Adrenal gland (tissue), 5 donors: ENCODE data around the gene SOX10.

Source experiments
- POLR2A ChIP-seq, 2 donors: fragments of 450-650 bp; IDR thresholded peaks; one replicate each; pipeline ENCODE4 v1.6.1; 2017; ENCODE audit warnings: antibody characterized with exemption in 2 of 2, mild to moderate bottlenecking in 2 of 2, moderate library complexity in 1 of 2
- TF ChIP-seq, protein P1 (sequence below), 6 experiments: fragments of 450-650 bp in 4 of 6; fragments of 200-600 bp in 2 of 6; sonication (generic) in 1 of 6; IDR thresholded peaks; 1 replicate in 5 of 6; 2 replicates in 1 of 6; pipeline versions ENCODE4 v1.5.1 to v1.8.0; 2016 to 2021; ENCODE audit warnings: antibody characterized with exemption in 6 of 6, mild to moderate bottlenecking in 2 of 6, moderate library complexity in 1 of 6
- donor health status: DM: no; HTN: no; CAD: no.

GRCh38 chr22:37929390-37929789, 55.0 kb downstream of the SOX10 start:
- no peak for TF ChIP-seq POLR2A (IDR thresholded peaks at IDR 0.05)
- TF ChIP-seq, protein P1, sequence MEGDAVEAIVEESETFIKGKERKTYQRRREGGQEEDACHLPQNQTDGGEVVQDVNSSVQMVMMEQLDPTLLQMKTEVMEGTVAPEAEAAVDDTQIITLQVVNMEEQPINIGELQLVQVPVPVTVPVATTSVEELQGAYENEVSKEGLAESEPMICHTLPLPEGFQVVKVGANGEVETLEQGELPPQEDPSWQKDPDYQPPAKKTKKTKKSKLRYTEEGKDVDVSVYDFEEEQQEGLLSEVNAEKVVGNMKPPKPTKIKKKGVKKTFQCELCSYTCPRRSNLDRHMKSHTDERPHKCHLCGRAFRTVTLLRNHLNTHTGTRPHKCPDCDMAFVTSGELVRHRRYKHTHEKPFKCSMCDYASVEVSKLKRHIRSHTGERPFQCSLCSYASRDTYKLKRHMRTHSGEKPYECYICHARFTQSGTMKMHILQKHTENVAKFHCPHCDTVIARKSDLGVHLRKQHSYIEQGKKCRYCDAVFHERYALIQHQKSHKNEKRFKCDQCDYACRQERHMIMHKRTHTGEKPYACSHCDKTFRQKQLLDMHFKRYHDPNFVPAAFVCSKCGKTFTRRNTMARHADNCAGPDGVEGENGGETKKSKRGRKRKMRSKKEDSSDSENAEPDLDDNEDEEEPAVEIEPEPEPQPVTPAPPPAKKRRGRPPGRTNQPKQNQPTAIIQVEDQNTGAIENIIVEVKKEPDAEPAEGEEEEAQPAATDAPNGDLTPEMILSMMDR (IDR thresholded peaks at IDR 0.05), result no peak
